Measurements from ENCODE around the gene AUH. TPM values are rescaled to one million over a fixed set of nuclear protein-coding genes. Genes with fewer than 3 reads are reported as not detected.

The AUH gene
- total RNA-seq, result 17.3 TPM
- long read RNA-seq, transcript AUH-202 (10 exons, 1,577 nt), result major isoform, 5 of 16 reads
- long read RNA-seq, partial matches to known transcripts, result 0 of 16 reads
- long read RNA-seq, other reads (novel, unspliced or antisense), result 11 of 16 reads

- intact Hi-C loops (cut with DNase I), result no loop called here
- DNase-seq (peak; percentile 91), ATAC-seq (peak; percentile 99)
- H3K4me3 ChIP-seq, result peak within 1 kb of the TSS; percentile 98
- peak within 1 kb of the TSS; percentile 93 for H3K27ac ChIP-seq
- H3K4me1 ChIP-seq, result peaks cover 21% of the 10 kb centered on the region
- H3K36me3 ChIP-seq, result peaks cover 9% of the 10 kb centered on the region
- no peaks in the 10 kb centered on the region for H3K9me3 ChIP-seq
- H3K27me3 ChIP-seq (ENCODE audit: low read depth), result no peaks in the 10 kb centered on the region
- no peak for TF ChIP-seq CTCF (IDR thresholded peaks at IDR 0.05)
These were observed at the start of gene AUH for GRCh38 chr9:91361291-91362050. TSS of gene AUH (minus strand) at chr9:91361918. CDS start at chr9:91361889, 29 bp downstream.

GRCh38 chr9:91411096-91411771 lies 49.5 kb upstream of the AUH start:
- Histone ChIP-seq H3K36me3 (peaks cover 20% of the 10 kb centered on the region), H3K4me1 (peaks cover 17% of the 10 kb centered on the region), H3K27ac (no peak overlapping the region), H3K9me3 (no peaks in the 10 kb centered on the region), H3K4me3 (no peak overlapping the region), H3K27me3 (ENCODE audit: low read depth) (no peaks in the 10 kb centered on the region)
- ATAC-seq (peak; percentile 72 to 82), DNase-seq (no peak)
- TF ChIP-seq CTCF (IDR thresholded peaks at IDR 0.05), result no peak
- intact Hi-C loops (cut with DNase I), result no loop called here

- no peak for TF ChIP-seq CTCF (IDR thresholded peaks at IDR 0.05)
- ATAC-seq, result no peak
- peaks cover 16% of the 10 kb centered on the region for H3K4me1 ChIP-seq
- H3K27ac ChIP-seq, result no peak overlapping the region
- intact Hi-C loops (cut with DNase I), result no loop called here
- no peak for DNase-seq
- peaks cover 20% of the 10 kb centered on the region for H3K36me3 ChIP-seq
- H3K9me3 ChIP-seq, result no peaks in the 10 kb centered on the region
- no peak overlapping the region for H3K4me3 ChIP-seq
- H3K27me3 ChIP-seq (ENCODE audit: low read depth), result no peaks in the 10 kb centered on the region
These were observed 48.4 kb upstream of the AUH start for GRCh38 chr9:91410161-91410560.

GRCh38 chr9:91408475-91408874 lies 46.8 kb upstream of the AUH start:
- TF ChIP-seq CTCF (IDR thresholded peaks at IDR 0.05), result no peak
- no peak overlapping the region for H3K27ac ChIP-seq
- ATAC-seq (no peak), DNase-seq (no peak)
- no peaks in the 10 kb centered on the region for H3K9me3 ChIP-seq
- no peak overlapping the region for H3K4me3 ChIP-seq
- intact Hi-C loops (cut with DNase I), result no loop called here
- H3K27me3 ChIP-seq (ENCODE audit: low read depth), result no peaks in the 10 kb centered on the region
- peaks cover 20% of the 10 kb centered on the region for H3K36me3 ChIP-seq
- peaks cover 17% of the 10 kb centered on the region for H3K4me1 ChIP-seq

- Histone ChIP-seq H3K9me3 (no peaks in the 10 kb centered on the region), H3K4me1 (peaks cover 23% of the 10 kb centered on the region), H3K4me3 (no peak overlapping the region), H3K27ac (no peak overlapping the region), H3K27me3 (ENCODE audit: low read depth) (no peaks in the 10 kb centered on the region), H3K36me3 (peaks cover 20% of the 10 kb centered on the region)
- peak; percentile 51 to 66 for ATAC-seq
- intact Hi-C loops (cut with DNase I), result no loop called here
- DNase-seq, result no peak
- TF ChIP-seq CTCF (IDR thresholded peaks at IDR 0.05), result no peak
These were observed 46.0 kb upstream of the AUH start for GRCh38 chr9:91407580-91408318.
